Measurements from ENCODE around the gene CAB39.

CAB39 gene

DNA sequence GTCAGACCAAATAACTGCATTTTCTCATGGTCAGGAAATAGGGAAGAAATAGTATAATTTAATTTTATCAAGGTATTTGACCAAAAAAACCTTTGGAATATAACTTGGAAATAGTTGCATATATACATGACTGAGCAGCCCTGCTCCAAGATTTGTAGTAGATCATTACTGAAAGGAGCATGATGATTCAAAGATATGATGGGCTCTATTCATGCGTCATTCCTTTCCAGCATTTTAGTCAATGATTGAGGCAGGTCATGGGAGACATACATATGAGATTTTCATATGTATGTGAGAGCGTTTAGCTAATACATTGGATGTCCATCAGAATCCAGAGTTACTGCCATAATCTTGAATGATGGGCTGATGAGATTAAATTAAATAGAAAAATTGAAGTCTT is 74.5 kb downstream of the CAB39 start:
- DNase-seq, result no peak

DNA sequence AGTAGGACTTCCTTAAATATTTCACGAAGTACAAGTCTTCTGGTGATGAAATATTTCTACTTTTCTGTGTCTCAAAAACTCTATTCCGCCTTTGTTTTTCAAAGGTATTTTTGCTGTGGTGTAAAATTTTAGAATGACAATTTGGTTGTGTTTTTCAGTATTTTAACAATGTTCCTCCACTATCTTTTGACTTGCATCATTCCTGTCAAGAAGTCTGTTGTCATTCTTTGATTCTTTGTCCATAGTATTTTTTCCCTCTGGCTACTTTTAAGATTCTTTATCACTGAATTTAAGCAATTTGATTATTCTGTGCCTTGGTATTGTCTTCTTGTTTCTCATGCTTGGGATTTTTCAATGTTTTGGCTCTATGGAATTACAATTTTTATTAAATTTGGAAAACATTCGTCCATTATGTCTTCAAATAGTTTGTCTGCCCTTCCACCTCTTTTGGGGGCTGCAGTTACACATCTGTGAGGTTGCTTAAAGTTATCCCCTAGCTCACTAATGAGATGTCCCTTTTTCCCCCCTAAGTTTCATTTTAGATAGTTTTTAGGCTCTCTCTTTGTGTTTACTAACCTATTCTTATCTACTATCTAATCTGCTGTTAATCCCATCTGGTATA is 76.0 kb downstream of the CAB39 start:
- no peak for DNase-seq

DNA sequence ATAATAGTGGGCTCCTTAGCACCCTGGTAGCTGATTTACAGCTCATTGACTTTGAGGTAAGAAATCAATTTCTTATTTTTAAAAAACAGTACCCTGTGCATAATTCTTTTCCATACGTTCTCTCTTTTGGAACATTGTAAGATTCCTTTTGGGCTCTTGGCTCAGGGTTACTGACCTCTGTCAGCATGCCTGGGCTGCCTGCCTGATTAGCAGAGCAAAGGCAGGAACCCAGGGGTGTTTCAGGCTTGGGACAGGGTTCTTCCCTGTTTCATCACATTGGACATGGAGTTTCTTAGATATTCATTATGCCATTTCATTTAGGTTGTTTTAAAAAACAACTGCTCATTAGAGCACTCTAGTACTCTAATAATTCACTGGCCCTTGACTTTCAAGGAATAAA is 78.3 kb downstream of the CAB39 start:
- no peak for DNase-seq

DNA sequence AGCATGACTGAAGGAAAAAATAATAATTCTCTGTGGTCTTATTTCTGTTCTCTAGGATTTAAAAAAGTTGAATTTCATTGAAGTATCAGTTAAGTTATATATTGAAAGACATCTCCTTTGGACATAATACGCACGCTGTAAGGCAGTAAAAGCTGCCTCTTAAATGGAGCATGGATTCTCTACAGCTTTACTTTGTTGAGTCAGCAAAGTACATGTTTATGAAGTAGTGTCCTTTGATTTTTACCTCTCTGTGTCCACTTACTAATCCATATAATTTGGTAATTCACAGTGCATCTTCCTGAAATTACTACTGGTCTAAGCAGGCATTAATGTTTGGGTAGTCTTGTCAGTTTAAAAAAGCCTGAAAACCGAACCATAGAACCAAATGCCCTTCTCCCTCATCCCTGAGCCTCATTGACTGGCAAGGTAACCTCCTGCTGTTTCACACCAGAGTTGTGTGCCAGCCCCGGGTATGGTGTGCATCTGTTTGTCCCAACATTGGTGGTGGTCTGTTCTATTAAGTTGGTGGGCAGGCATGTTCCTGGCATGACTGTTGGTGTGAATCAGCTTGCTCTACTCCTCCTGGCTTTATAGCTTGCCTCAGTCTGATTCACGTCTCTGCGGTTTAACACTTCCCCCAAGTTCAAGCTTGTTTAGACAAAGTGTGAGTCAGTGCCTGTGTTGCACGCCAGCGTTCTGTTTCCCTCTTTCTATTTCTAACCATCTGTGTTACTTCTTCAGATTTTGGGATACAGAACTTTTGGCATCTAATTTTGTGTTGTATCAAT is 81.1 kb downstream of the CAB39 start:
- DNase-seq, result peak in 7 of 14 donors; percentile 9 to 37 (median 22)

DNA sequence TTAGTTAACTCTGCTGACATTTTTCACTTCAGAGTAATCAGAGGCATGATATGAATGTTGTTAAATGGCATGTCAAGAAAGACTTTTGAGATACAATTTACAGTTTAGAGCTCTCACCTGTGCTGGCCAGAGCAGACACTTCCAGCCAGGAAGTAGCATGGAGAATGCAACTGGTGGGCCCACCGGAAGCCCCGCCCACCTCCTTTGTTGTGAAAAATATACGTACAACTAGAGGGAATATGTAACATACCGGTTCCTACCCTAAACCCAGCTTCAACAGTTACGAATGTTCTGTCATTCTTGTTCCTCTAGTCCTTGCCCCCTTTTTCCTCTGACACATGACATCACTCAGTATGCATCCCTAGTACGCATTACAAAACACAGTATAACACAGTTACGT is 81.9 kb downstream of the CAB39 start:
- no peak for DNase-seq

DNA sequence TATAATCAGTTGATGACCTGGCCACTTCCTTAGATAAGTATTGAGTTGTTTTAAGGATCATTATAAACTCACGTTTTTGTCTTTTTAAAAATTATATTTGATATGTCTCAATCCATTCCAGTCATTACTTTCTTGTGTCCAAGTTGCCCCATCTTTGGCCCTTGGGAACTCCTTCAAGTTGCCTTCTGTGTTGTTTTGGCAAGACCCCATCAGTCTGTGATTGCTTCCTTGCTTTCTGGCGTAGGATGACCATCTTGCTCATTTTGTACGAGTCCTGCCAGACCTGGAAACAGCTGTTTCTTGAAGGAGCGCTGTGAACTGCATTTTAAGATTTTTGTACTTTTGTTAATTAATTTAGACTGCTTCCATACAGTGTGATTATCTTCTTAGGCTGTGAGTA is 83.2 kb downstream of the CAB39 start:
- no peak for DNase-seq

DNA sequence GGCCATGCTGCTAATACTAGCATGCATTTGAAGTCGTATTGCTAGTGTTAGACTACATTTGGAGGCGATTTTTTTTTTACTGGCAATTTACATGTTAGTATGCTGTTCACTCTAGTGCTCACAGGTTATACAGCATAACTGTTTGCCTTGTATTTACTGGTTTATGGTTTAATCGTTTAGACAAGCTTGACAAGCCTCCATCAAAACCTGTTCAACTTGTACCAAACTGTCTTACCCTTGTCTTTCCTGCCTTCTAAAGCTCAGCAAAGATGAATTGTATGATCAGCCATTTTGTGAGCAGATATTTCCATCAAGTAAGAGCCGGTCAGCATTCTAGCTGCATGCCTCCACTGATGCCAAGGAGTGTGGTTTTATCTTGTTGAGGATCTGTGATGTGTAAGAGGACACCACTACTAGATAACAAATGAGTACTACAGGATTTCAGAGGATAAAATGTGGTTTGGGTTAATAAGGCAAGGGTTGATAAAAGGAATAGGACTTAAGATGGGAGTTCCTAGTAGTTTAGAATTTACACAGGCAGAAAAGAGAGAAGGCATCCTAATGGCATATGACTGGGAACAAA is 83.7 kb downstream of the CAB39 start:
- no peak for DNase-seq

DNA sequence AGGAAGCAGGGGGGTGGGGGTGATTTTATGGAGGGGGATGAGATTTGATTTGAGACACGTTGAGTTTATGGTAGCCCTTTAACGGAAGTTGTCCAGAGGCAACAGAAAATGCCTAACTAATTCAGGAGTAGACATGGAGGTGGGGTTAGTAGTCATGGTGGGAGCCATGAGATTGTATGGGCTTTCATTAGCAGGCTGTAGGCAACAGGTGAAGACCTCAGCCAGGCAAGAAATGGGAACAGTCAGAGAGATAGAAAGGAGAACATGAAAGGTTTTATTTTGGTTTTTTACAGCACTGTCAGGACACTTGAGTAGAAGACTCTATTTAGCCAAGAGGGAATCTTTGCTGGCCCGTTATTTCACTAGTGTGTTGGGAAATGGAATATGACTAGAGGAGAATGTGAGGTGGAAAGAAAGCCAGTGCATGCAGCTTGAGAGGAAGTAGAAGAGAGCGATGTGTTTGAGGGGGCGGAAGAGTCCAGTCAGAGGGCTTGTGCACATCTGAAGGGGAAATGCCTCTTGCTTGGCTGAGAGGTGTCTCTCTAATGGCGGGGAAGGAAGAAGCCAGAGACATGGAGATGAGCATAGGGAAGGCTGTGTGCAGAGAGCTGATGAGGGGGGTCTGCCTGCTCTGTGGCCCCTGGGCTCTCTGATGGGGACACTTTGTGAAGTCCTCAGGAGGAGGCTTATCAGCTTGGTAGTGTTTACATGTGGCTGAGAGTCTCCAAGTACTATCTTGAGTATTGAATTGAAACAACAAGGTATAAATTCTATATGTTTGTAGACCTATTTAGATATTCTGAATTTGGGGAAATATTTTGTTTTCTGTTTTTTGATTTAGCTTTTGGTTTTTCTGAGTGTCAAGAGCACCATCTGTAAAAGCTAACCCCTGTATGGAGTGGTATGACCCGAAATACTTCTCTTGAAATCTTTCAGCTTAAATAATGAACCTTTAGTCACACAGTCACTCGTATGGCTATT is 85.2 kb downstream of the CAB39 start:
- peak in 3 of 14 donors; percentile 6 to 10 (median 7) for DNase-seq

DNA sequence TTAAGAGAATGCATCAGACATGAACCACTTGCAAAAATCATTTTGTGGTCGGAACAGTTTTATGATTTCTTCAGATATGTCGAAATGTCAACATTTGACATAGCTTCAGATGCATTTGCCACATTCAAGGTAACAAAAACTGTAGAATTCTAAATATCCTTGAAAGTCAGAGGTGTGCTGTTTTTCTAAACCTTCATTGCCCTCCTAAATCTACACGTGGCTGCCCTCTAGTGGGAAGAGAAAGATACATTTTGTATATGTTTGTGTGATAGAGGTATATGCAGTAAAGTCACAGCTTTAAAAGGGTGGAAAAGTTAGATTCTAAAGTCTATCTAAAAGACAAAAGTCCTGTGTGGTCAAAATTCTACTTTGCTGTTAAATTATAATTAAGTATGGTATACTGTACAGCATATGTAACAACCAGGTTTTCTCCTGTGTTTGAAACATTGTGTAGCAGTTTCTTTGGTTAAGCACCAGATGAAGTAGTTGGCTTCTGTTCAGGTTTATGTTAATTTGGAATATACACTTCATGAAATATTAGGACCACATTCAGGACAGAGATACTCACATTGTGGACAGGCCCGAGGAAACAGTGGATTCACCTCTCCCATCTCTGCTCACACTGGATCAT is 86.2 kb downstream of the CAB39 start:
- peak in 1 of 14 donors; percentile 17 for DNase-seq

DNA sequence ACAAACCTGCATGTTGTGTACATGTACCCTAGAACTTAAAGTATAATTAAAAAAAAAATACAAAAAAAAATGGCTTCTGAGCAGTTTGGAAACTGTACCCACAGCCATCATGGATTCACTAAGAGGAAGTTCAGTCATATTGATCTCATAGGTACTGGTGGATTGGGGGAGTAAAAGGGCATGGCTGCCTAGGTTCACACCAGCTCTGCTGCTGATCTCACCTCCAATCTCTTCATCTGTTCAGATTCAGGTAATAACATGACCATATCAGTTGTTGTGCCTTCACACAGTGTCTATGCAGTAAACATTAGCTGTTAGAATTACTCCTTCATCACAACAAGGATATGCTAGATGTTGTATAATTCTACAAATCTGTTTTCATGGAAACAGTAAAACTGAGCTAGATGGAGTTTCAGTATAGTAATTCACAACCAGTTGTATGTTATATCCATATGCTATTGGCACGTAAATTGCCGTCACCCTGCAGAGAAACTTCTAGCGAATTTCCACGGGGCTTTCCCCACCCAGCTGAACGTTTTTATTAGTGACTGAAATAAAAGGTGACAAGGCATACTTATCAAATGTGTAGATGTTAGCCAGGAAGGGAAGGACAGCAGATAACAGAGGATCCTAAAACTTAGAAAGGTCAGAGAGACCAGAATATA is 92.8 kb downstream of the CAB39 start:
- DNase-seq, result no peak

DNA sequence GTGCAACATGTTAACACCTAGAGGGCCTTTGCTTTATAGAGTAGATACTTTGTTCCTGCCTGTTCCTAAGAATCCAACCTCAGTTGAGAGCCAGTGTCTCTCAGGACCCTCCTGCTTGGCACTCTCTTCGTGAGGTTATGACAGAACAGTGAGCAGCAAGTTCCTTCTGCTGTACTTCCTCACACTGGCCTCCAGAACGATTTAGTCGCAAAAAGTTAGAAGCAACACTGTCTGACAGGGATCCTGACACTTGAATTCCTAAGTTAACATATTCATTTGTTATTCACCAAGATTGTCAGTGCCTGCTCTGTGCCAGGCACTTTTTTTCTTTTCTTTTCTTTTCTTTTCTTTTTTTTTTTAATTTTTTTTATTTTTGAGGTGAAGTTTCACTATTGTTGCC is 95.1 kb downstream of the CAB39 start:
- DNase-seq, result no peak

DNA sequence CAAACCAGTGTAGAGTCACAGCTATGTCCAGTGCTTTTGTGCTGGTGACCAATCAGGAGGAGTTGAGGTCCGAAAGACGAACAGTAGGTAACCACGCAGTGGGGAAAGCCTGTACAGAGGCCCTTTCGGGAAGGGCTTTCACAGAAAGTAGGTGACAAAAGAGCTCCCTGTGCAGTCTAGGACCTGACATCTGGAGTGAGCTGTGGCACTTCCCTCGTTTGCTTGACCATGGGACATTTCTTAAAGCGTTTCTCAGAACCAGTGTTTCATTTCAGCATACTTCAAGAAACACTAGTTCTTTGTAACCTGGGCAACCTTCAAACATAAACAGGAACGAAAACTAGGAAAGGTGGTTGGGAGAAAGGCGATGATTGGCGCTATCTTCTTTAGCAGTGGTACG is 96.4 kb downstream of the CAB39 start:
- DNase-seq, result no peak

DNA sequence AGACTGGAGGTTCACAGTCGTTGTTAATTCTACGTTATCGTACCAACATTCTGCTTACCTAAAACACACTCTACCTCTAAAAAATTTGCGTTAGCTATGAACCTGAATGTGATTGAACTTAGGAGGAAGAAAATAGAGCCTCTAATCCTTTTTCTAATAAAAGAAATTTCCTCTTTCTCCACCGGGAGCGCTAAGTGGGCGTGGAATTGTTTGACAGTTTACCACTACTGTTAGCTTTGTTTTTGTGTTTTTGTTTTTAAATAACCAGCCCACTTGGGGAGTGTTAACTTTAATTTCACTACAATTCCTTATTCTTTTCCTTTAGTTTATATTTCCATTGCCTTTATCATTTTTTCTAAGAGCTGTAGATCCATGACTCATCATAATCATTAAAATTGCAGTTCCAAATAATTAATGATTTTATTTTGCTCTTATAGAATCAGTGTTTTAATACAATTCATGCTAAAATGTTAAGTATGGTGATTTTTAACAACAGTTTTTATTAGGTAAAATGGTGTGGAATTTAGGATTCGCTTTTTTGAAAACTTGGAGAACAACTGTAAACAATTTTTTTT is 97.1 kb downstream of the CAB39 start:
- DNase-seq, result no peak

DNA sequence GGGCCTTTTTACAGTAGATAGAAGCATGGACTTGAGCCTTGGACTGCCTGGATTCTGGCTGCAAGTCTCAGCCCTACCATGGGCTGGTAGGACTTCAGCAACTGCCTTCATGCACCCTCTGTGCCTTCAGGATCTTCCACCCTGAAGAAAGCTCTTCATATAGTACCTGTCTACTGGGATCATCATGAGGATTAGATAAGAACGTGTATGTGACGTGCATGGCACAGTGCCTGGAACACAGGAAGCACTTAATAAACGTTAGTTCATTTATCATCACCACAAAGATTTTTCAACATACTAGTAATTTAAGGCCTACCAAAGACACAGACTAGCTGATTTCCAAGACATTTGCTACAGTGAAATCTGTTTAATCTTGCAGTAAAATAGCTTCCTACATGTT is 98.9 kb downstream of the CAB39 start:
- DNase-seq, result no peak

DNA sequence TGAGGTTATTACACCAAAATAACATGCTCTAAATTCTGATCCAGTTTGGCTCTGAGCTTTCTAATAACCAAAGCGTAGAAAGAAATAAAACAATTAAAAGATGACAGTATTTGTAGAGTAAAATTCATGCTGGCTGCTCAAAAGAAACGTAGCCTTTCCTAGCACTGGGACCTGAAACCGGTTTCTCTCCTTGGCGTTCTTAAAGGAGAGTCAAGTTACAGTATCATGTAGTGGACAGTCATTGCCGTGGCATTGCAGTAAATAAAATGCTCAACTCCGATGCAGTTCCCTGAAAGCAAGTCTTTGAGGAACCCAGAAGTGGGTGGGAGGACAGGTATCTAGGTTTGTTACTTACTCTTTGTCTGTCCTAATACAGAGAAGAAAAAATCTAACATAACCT is 99.4 kb downstream of the CAB39 start:
- no peak for DNase-seq

DNA sequence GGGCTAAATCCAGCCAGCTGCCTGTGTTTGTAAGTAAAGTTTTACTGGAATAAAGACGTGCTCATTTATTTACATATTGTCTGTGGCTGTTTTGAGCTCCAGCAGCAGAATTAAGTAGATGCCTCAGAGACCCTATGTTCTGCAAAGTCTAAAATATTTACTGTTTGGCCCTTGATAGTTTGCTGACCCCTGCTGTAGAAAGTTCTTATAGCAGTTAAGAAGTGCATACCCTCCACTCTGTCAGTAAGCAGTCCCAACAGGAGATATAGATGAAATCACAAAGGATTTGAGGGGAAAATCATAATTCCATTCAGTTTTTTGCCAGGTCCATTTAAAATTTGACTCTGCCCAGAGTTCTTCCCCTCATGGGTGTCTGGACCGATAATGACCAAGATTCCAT is 102.0 kb downstream of the CAB39 start:
- no peak for DNase-seq

DNA sequence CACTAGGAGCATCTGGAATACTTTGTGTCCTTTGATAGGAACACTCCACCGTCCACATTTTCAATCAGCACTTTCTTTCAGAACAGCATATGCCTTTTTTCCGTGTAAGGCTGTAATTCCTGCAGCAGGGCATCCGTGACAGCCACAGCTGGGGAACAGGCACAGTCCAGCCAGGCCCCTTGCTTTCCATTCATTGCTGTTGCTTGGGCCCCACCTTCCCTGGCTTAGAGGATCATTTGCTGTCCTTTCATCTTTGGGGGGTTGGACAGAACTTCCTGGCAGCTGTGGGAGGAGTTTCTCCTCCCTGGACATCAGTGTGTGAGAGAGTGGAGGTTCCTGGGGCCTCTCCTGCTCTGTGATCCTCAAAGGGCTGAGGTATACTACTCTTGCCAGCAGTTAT is 102.4 kb downstream of the CAB39 start:
- no peak for DNase-seq

DNA sequence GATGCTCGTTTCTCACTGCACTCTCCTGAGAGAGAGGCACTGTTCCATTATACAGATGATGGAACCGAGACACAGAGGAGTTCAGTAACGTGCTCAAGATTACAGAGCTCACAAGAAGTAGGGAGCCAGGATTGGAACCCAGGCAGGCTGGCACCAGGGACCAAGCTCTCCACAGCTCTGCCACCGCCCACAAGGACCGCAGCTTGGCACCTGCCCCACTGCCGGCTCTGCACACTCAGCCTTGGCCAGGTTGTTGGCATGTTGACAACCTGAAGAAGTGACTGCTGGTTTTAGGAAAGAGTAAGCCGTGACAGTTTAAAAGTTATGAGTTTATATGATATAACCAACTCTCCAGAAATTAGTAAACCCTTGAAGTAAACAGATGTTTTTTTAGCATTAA is 104.1 kb downstream of the CAB39 start:
- DNase-seq, result no peak

DNA sequence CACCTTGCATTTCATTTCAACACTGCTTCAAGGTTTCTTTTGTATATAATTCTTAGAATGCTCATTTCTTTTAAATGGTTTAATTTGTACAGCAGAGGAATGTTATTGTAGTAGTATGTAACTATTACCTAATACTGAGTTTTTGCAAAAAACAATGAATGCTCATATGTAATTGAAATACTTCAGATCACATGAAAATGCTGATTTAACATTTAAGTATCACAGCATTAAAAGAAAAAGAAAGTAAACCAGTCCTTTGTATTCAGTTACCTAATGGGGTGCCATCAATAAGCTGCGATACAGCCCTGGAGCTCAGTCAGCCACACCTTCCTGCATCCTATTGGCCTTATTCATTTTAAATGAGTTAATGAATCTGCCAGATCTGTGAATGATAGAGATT is 106.8 kb downstream of the CAB39 start:
- DNase-seq, result no peak

DNA sequence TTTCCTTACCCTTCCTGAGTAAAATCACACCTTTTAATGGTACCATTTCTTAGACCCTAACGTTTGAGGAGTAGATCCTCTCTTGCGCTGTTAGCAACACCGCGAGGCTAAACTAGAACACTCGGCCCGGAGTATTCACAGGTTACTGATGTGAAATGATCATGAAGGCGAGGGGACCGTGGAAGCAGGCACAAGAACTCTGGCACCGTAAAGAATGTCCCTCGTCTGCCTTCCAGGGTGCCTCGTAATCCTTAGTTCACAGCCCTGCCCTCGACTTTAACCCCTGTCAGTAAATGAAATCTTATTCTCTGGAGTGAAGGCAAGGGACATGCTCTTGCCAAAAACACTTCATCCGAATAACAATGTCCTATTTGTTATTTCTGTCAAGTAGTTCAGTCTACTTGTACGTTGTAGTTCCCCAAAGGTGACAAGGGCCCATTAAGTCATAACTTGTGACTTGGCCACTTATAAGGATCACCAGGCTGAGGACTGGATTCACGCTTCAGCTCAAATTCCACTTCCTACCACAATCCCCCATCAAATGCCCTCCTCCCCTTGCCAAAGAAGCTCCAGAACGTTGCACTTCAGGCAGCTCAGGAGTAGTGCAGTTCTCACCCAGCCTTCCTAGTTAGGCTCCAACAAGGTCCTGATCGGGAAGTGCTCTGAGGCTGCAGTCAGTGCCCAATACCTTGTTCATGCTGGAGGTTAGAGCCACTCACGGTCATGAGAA is 108.8 kb downstream of the CAB39 start:
- DNase-seq, result no peak

Measured in C1 segment of cervical spinal cord (tissue), 14 donors.